ENCODE measurements around the gene CD4. TPM values are rescaled to one million over a fixed set of nuclear protein-coding genes. Genes with fewer than 3 reads are reported as not detected.
"Not testable (repeated sequence)": the region's sequence is repeated elsewhere in the genome, so short reads cannot be mapped to it uniquely, and the experiment has no call there.

The CD4 gene
- total RNA-seq, 1 donor from 2014 or later: 13.4 TPM

GRCh38 chr12:6851153-6851920, 62.0 kb downstream of the CD4 start, which contains the start of gene CDCA3:
CDCA3 (minus strand) TSS chr12:6851286; CDS start chr12:6850952, 334 bp downstream.
- intact Hi-C loops (cut with DNase I): no loop called here
- DNase-seq (ENCODE audit: missing footprints): peak; percentile 94
- peak; percentile 81 for ATAC-seq

- DNase-seq (ENCODE audit: missing footprints) (peak; percentile 100), ATAC-seq (peak; percentile 93)
- intact Hi-C loops (cut with DNase I): no loop called here
These were observed 62.8 kb downstream of the CD4 start, which contains the start of gene USP5 for GRCh38 chr12:6851921-6852650. USP5 (plus strand) TSS chr12:6852150; CDS start chr12:6852180, 30 bp downstream.

DNA sequence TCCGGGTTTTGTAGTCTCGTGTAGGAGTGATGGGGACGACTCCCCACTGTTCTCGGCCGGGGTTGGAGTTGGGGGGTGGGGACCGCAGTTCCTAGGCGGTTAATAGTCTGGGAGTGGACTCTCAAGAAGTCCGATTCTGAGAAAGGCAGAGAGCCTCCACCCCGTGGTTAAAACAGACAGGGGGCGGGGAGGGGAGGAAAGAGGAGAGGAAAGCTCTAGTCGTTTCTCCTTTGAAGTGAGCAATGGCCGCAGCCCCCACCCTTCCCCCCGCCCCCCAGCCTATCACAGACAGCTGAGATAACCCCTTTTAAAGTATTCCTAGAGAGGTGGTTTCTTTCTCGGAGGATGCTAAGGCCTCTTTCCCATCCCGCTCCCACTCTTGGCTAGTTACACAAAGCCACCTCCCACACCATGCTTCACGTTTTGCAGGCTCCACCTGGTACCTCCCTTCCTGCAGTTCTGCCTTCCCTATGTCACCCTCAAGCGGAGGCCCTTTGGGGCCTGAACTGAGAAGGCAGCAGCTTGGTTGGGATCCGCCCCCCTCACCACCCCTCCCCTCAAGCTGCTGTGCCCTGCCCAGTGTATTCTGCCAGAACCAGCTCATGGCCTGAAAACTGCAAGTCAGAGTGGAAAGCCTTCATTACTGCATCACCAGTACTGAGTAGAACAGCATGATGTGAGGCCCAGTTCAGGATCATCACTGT, 63.5 kb downstream of the CD4 start:
- DNase-seq (ENCODE audit: missing footprints) (no peak), ATAC-seq (no peak)
- intact Hi-C loops (cut with DNase I): no loop called here

DNA sequence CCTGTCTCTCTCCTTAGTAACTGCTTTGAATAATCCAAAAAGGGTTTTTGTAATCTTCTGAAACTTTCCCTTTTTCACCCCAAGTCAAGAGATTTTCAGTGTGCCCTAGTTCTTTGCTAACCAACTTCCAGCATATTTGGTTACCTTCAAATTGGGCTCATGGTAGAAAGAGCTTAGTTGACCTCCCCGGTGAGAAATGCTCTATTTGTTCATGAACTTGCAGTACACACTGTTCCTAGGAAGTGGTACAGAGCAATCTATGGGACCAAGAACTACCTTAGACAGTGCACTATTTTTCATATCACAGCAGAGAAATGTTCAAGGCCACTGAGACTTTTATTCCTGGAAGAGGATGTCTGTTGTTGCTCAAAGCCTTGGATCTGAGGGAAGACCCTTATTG, 64.3 kb downstream of the CD4 start:
- no peak for ATAC-seq
- intact Hi-C loops (cut with DNase I): no loop called here
- DNase-seq (ENCODE audit: missing footprints): no peak

- DNase-seq (ENCODE audit: missing footprints) (no peak), ATAC-seq (no peak)
- intact Hi-C loops (cut with DNase I): no loop called here
These were observed 64.7 kb downstream of the CD4 start for GRCh38 chr12:6854036-6854435.

DNA sequence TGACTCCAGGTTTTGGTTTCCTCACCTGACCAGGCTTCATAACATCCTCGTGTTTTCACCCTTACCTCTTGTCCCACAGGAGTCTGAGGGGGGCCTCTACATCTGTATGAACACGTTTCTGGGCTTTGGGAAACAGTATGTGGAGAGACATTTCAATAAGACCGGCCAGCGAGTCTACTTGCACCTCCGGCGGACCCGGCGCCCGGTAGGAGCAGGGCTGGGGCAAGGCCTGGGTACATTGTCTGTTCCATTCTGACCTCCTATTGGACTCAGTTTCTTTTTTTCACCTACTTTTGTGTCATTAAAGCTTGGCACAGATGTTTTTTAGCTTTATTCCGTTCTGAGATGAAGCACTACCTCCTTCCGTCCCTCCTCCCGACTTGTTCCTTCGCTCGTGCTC, 66.0 kb downstream of the CD4 start:
- intact Hi-C loops (cut with DNase I): no loop called here
- DNase-seq (ENCODE audit: missing footprints): no peak
- ATAC-seq: no peak

DNA sequence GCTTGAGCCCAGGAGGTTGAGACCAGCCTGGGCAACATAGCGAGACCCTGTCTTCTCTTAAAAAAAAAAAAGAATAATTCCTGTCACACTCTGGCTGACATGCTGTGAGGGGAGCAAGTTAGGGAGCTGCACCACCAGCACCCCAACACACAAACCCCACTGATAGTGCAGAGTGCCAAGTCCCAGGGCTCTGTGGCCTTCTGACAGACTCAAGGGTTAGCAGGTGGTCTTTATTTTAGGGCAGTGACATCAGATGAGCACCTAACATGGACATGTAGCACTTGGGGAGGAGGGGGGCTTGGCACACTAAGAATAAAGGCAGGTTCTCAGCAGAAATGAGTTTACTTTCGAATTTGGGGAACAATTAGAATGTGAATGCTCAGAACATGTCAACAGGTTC, 69.5 kb downstream of the CD4 start:
- no peak for ATAC-seq
- no peak for DNase-seq (ENCODE audit: missing footprints)
- intact Hi-C loops (cut with DNase I): no loop called here

- ATAC-seq (no peak), DNase-seq (ENCODE audit: missing footprints) (no peak)
- intact Hi-C loops (cut with DNase I): no loop called here
These were observed 70.8 kb downstream of the CD4 start for GRCh38 chr12:6860116-6860515.

DNA sequence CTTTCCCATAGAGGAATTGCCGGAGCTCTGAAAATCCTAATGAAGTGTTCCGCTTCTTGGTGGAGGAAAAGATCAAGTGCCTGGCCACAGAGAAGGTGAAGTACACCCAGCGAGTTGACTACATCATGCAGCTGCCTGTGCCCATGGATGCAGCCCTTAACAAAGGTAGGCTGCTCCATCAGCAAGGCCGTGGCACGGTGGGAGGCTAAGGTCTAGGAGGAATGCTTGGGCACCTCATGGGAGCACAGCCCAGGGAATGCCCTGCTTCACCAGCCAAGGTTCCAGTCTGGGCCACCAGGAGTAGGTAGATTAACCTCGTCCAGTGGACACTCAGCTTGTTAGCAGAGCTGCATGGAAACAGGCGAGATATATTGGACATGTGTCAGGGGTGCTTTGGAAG, 71.6 kb downstream of the CD4 start:
- DNase-seq (ENCODE audit: missing footprints): no peak
- no peak for ATAC-seq
- intact Hi-C loops (cut with DNase I): no loop called here

DNA sequence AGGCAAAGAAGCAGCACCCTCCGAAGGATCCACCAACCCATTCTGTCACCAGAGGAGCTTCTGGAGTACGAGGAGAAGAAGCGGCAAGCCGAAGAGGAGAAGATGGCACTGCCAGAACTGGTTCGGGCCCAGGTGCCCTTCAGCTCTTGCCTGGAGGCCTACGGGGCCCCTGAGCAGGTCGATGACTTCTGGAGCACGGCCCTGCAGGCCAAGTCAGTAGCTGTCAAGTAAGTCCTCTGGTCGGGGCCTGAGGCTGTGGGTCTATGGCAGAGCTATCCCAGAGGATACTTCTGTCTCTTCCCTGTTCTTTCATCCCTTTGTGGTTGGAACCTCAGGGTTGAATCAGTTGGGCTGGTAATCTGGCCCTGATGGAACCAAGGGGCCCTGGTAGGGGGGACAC, 72.1 kb downstream of the CD4 start:
- ATAC-seq: no peak
- no peak for DNase-seq (ENCODE audit: missing footprints)
- intact Hi-C loops (cut with DNase I): no loop called here

- ATAC-seq (no peak), DNase-seq (ENCODE audit: missing footprints) (no peak)
- intact Hi-C loops (cut with DNase I): no loop called here
These were observed 73.7 kb downstream of the CD4 start for GRCh38 chr12:6863033-6863432.

DNA sequence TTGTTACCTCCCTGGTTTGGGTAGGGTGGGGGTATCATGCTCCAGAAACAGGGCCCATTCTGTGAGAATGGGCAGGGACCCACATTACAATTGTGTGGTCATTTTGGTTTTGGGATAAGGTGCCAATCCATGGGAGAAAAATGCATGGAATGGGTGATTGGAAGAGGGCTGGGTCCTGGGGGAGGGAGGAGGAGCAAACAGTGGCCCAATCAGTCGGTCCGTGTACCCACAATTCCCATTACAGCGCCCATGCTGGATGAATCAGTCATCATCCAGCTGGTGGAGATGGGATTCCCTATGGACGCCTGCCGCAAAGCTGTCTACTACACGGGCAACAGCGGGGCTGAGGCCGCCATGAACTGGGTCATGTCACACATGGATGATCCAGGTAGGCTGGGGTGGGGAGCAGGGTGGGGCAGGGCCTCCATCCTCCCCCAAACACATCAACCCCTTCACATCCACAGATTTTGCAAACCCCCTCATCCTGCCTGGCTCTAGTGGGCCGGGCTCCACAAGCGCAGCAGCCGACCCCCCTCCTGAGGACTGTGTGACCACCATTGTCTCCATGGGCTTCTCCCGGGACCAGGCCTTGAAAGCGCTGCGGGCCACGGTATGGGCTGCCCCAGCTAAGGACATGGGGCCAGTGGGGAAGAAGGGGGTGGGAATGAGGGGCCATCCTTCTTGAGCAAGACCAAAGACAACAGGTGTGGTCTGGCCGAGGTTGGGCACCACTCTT, 74.4 kb downstream of the CD4 start:
- intact Hi-C loops (cut with DNase I): no loop called here
- ATAC-seq (no peak), DNase-seq (ENCODE audit: missing footprints) (no peak)

GRCh38 chr12:6865307-6865706, 76.0 kb downstream of the CD4 start:
- intact Hi-C loops (cut with DNase I); DNase-seq (ENCODE audit: missing footprints); ATAC-seq: not testable (repeated sequence)

DNA sequence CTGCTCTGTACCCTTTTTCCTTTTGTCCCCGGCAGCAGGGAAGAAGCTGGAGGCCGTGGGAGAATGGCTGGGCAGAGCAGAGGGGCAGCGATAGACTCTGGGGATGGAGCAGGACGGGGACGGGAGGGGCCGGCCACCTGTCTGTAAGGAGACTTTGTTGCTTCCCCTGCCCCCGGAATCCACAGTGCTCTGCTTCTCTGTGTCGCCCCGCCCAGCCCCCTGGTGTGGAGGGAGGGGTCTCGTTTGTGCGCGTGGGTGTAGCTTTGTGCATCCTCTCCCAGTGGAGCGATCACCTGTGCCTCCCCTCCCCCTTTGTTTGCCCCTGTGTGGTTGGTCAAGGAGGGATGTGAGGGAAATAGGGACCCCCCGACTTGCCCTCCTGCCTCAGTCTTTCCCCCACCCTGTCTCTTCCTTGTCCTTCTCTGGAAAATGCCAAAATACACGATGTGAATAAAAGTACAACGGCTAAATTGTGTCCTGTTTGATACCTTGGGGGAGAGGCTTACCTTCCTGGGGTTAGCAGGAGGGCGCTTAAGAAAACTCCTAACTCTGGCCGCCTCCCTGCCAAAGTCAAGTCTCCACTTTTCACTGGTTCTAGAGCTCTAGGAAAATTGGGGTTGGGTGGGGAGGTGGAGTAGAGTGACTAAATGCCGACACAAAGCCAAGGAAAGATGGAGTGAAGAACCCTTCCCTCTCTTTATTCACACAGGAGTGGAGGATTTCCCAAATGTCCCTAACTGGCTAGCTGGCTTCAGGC, 77.0 kb downstream of the CD4 start:
- intact Hi-C loops (cut with DNase I): no loop called here
- no peak for ATAC-seq
- DNase-seq (ENCODE audit: missing footprints): no peak

DNA sequence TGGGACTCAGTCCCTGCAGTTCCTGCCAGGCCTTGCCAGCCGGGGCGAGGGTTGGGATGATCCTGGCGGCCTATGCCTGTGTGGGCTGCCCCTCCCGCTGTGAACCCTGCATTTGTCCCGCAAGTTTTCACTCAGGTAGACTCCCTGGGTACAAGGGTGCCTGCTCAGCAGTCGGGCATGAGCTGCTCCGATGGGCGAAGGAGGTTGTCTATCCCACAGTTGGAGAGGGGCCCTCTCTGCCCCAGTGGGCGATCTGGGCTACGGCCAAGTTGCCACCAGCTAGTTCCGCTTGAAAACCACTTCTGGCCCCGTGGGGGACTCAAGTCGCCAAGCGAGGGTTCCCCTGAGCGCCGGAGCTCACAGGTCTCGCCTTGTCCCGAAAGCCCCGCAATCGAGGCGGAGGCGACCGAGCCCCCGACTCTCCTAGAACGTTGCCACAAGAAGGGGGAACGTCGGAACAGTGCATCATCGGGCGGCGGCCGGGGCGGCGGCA, 77.6 kb downstream of the CD4 start:
- no peak for DNase-seq (ENCODE audit: missing footprints)
- intact Hi-C loops (cut with DNase I): no loop called here
- ATAC-seq: peak; percentile 7

- ATAC-seq: peak; percentile 86
- peak; percentile 93 for DNase-seq (ENCODE audit: missing footprints)
- intact Hi-C loops (cut with DNase I): no loop called here
These were observed 78.3 kb downstream of the CD4 start, which contains the start of gene TPI1 for GRCh38 chr12:6867413-6868210. TPI1 (plus strand) TSS chr12:6867531; CDS start chr12:6867567, 36 bp downstream.
